Cardiac muscle cell (in vitro differentiated cells and primary cell): ENCODE measurements around the gene FAM136A. TPM values are rescaled to one million over a fixed set of nuclear protein-coding genes. Genes with fewer than 3 reads are reported as not detected.

ENCODE experiments used
- DNase-seq, 2 donors: peaks; one replicate each; pipeline versions ENCODE4 v3.0.0 to v3.0.0-alpha.2; 2010 to 2017; ENCODE audit warnings: low read depth in 1 of 2, low spot score in 1 of 2
- H3K27ac ChIP-seq: fragments of 200-600 bp; sonication (generic); 2 replicates; pipeline ENCODE4 v1.5.1; 2016
- H3K27me3 ChIP-seq: fragments of 200-600 bp; sonication (generic); 2 replicates; pipeline ENCODE4 v1.6.0; 2016; ENCODE audit warnings: control low read depth
- H3K36me3 ChIP-seq: fragments of 200-600 bp; sonication (generic); 2 replicates; pipeline ENCODE4 v1.5.1; 2016; ENCODE audit warnings: control low read depth
- H3K4me1 ChIP-seq: fragments of 200-600 bp; sonication (generic); 2 replicates; pipeline ENCODE4 v1.8.1; 2017; ENCODE audit warnings: low read depth, mild to moderate bottlenecking, mixed run types
- H3K4me3 ChIP-seq: fragments of 200-600 bp; sonication (generic); 2 replicates; pipeline ENCODE4 v1.5.1; 2016; ENCODE audit warnings: mild to moderate bottlenecking
- H3K9me3 ChIP-seq: fragments of 200-600 bp; sonication (generic); 2 replicates; pipeline ENCODE4 v1.5.1; 2017; ENCODE audit warnings: low read depth, mild to moderate bottlenecking, control low read depth
- CTCF ChIP-seq: IDR thresholded peaks from 2 replicates; pipeline ENCODE4 v1.5.1; 2012; ENCODE audit warnings: low read depth, mild to moderate bottlenecking, low read length
- polyA plus RNA-seq: library from polyadenylated mRNA; unstranded; fragments of >200 nt; fragmentation: Nextera tagmentation; extraction: Ambion mirVana; gene quantifications from 2 replicates; pipeline ENCODE4 v1.2.1, GENCODE V29; 2016
- total RNA-seq: library from RNA; depleted of rRNA; stranded (reverse); fragments of >200 nt; gene quantifications from 2 replicates; pipeline ENCODE4 v1.2.3, GENCODE V29; 2016

The FAM136A gene
- total and polyA plus RNA-seq, 2 experiments from 2014 or later = 70.8 to 109 TPM

GRCh38 chr2:70261501-70261900 lies 40.4 kb downstream of the FAM136A start:
- Histone ChIP-seq H3K4me3 (no peak overlapping the region), H3K36me3 (peaks cover 20% of the 10 kb centered on the region), H3K27me3 (no peaks in the 10 kb centered on the region), H3K9me3 (no peaks in the 10 kb centered on the region), H3K27ac (peak overlapping the region; percentile 6), H3K4me1 (peaks cover 15% of the 10 kb centered on the region)
- no peak for TF ChIP-seq CTCF
- DNase-seq = peak in 1 of 2 donors; percentile 13

GRCh38 chr2:70258532-70258875 lies 43.4 kb downstream of the FAM136A start:
- Histone ChIP-seq H3K9me3 (no peaks in the 10 kb centered on the region), H3K27ac (peak overlapping the region; percentile 85), H3K36me3 (peaks cover 10% of the 10 kb centered on the region), H3K27me3 (no peaks in the 10 kb centered on the region), H3K4me3 (peak overlapping the region; percentile 74), H3K4me1 (peaks cover 15% of the 10 kb centered on the region)
- DNase-seq = peak; percentile 56 to 77
- no peak for TF ChIP-seq CTCF

GRCh38 chr2:70255637-70256314 lies 46.1 kb downstream of the FAM136A start:
- H3K4me3 ChIP-seq = no peak overlapping the region
- H3K27ac ChIP-seq = no peak overlapping the region
- no peaks in the 10 kb centered on the region for H3K9me3 ChIP-seq
- peaks cover 5% of the 10 kb centered on the region for H3K36me3 ChIP-seq
- H3K27me3 ChIP-seq = no peaks in the 10 kb centered on the region
- no peak for DNase-seq
- no peak for TF ChIP-seq CTCF
- H3K4me1 ChIP-seq = peaks cover 7% of the 10 kb centered on the region

- Histone ChIP-seq H3K27me3 (no peaks in the 10 kb centered on the region), H3K4me1 (peaks cover 13% of the 10 kb centered on the region), H3K27ac (no peak overlapping the region), H3K36me3 (no peaks in the 10 kb centered on the region), H3K4me3 (no peak overlapping the region), H3K9me3 (no peaks in the 10 kb centered on the region)
- no peak for DNase-seq
- no peak for TF ChIP-seq CTCF
Observed at GRCh38 chr2:70250434-70250833, 51.4 kb downstream of the FAM136A start.

- no peaks in the 10 kb centered on the region for H3K27me3 ChIP-seq
- H3K4me3 ChIP-seq = peak within 1 kb of the TSS; percentile 70
- peak; percentile 99 to 100 for DNase-seq
- H3K9me3 ChIP-seq = no peaks in the 10 kb centered on the region
- peaks cover 22% of the 10 kb centered on the region for H3K4me1 ChIP-seq
- TF ChIP-seq CTCF = no peak
- peak within 1 kb of the TSS; percentile 98 for H3K27ac ChIP-seq
- H3K36me3 ChIP-seq = no peaks in the 10 kb centered on the region
Observed at GRCh38 chr2:70248181-70248847, 53.6 kb downstream of the FAM136A start, which contains the start of gene TIA1. TIA1 (minus strand) TSS chr2:70248628; CDS start chr2:70248430, 198 bp downstream.
